Measurements from ENCODE around the gene ATP8A2. TPM values are rescaled to one million over a fixed set of nuclear protein-coding genes. Genes with fewer than 3 reads are reported as not detected.
"Not testable (repeated sequence)": the region's sequence is repeated elsewhere in the genome, so short reads cannot be mapped to it uniquely, and the experiment has no call there.

ATP8A2 gene
- total RNA-seq, 1 donor from 2014 or later, result 47.3 TPM

- no peak for DNase-seq
These were observed 397.1 kb downstream of the ATP8A2 start for GRCh38 chr13:25768838-25769237.

DNA sequence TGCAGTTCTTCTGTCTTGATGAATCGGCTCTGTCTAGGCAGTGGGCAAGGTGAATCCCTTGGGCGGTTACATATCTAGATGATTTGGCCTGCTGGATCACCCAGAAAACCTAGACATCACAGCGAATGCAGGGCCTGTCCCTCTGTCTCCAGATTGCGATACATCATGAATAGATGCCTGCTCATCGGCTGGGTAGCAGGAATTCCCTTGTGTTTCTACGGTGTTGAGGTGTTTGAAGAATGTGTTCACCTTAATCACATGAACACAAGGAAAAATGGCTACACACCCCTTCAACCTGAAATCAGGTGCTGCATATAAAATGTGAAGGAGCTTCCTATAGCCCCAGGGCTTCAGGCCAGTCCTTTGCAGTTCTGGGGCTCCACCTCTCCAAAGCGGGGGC is 398.8 kb downstream of the ATP8A2 start:
- no peak for DNase-seq

DNA sequence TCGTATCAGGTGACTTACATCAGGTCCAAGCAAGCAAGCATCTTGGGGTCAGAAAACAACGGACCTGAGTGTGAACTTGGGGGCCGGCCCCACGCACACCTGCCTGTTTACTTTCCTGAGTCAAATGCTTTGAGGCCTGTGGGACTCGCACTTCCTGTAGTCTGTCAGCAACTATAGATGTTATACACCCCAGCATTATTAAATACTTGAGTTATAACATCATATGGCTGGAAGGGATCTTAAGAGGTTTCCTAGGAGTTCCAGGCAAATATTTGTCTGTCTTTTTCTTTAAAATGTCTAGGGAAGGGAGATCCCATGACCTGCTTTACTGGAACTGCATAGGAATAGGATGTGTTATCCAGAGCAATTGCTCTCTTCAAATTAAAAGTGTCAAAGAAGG is 399.4 kb downstream of the ATP8A2 start:
- DNase-seq, result no peak

DNA sequence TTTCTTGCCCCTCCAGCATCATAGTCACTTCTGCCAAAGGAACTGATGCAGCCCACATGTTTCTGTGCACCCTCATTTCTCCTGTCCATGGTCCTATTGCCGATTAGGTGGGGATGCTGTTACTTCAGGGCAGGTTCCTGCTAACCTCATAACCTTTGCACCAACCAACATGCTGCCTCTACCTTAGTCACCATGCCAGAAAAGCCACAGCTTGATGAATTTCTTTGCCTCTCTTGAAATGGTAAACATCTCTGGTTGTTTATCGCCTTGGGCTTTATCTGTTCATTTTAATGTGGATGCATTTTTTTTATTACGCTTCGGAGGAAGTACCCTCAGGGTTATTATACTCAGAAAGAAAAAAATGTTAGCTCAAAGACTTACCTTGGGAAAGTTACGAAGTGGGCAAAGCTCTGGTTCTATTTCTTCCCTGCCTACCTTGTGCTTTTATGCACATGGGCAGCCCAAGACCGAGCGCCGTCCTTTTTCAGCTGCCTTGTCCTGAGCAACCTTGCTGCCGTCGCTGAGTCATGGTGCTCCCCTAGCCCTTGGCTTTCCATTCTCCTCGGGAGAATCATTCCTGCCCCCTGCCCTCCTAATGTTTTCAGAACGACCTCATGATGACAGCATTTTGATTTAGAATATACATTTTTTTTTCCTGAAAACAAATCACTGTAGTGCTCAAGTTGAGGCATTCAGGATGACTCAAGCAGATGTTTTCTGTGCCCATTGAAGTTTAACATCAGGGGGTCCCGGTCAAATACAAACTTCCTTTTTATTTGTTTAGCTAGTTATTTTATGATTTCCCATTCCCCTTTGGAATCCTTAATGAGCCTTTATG is 400.1 kb downstream of the ATP8A2 start:
- DNase-seq, result no peak

- DNase-seq, result not testable (repeated sequence)
These were observed 400.8 kb downstream of the ATP8A2 start for GRCh38 chr13:25772534-25772933.

GRCh38 chr13:25774056-25774455 is 402.3 kb downstream of the ATP8A2 start:
- not testable (repeated sequence) for DNase-seq

- no peak for DNase-seq
These were observed 403.5 kb downstream of the ATP8A2 start for GRCh38 chr13:25775275-25775674.

GRCh38 chr13:25775986-25776385 is 404.2 kb downstream of the ATP8A2 start:
- no peak for DNase-seq

GRCh38 chr13:25776722-25777121 is 404.9 kb downstream of the ATP8A2 start:
- DNase-seq, result no peak

DNA sequence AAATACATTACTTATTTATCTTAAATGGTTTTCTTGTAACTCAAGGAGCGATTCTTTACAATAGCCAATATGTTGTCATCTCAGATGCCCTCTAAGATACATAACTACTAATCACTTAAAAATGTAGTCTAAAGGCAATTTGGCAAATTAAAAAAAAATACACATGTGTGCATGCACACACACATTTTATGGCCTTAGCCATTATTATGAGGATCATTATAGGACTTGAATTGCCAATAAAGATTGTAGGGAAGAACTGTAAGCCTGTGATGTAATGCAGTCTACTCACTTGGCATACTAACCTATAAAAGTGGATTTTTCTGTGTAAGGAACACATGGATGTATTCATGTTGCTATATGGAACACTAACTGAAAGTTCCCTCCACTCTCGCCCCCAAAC is 405.7 kb downstream of the ATP8A2 start:
- DNase-seq, result no peak

DNA sequence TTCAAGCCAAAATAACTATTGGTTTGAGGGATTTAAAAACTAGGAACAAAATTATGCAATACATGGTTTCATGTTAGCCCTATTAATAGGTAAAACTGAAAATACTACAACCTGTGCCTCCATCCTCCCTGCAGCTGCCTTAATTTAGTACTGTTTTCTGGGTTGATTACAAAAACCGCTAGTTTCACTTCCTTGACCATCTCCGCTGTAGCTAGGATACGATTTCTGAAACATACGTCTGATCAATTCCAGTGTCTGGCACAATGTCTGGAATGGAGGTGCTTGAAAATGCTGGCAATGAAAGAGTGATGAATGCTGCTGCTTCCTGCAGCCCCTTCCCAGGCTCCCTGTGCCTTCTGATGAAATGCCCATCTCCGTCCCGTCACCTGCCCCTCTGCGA is 406.6 kb downstream of the ATP8A2 start:
- no peak for DNase-seq

- DNase-seq, result no peak
These were observed 407.1 kb downstream of the ATP8A2 start for GRCh38 chr13:25778808-25779305.

GRCh38 chr13:25783076-25783475 is 411.3 kb downstream of the ATP8A2 start:
- no peak for DNase-seq

GRCh38 chr13:25783601-25784024 is 411.8 kb downstream of the ATP8A2 start:
- no peak for DNase-seq

- no peak for DNase-seq
These were observed 412.3 kb downstream of the ATP8A2 start for GRCh38 chr13:25784119-25784518.

- DNase-seq, result not testable (repeated sequence)
These were observed 418.4 kb downstream of the ATP8A2 start for GRCh38 chr13:25790137-25790536.

GRCh38 chr13:25795277-25795676 is 423.5 kb downstream of the ATP8A2 start:
- DNase-seq, result no peak

- DNase-seq, result no peak
These were observed 424.7 kb downstream of the ATP8A2 start for GRCh38 chr13:25796474-25796873.

- no peak for DNase-seq
These were observed 427.2 kb downstream of the ATP8A2 start for GRCh38 chr13:25798998-25799397.

GRCh38 chr13:25800523-25800922 is 428.7 kb downstream of the ATP8A2 start:
- DNase-seq, result no peak

GRCh38 chr13:25802579-25802978 is 430.8 kb downstream of the ATP8A2 start:
- no peak for DNase-seq

DNA sequence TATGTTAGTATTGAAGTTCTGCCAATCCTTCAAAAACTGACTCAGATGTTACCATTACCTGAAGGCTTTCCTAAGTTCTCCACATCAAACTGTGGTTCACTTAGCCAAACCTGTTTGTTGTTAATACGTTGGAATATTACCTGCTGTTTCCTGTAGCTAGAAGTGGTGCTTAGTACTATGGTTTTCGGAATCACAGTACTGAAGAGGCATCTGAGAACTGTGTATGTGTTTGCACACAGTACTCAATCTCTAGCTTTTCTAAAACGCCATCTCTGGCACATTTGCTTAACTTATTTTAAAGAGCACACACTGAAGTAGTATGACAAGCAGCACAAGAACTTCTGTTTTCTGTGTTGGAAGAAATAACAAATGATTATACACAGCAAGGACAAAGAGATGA is 431.9 kb downstream of the ATP8A2 start:
- no peak for DNase-seq

DNA sequence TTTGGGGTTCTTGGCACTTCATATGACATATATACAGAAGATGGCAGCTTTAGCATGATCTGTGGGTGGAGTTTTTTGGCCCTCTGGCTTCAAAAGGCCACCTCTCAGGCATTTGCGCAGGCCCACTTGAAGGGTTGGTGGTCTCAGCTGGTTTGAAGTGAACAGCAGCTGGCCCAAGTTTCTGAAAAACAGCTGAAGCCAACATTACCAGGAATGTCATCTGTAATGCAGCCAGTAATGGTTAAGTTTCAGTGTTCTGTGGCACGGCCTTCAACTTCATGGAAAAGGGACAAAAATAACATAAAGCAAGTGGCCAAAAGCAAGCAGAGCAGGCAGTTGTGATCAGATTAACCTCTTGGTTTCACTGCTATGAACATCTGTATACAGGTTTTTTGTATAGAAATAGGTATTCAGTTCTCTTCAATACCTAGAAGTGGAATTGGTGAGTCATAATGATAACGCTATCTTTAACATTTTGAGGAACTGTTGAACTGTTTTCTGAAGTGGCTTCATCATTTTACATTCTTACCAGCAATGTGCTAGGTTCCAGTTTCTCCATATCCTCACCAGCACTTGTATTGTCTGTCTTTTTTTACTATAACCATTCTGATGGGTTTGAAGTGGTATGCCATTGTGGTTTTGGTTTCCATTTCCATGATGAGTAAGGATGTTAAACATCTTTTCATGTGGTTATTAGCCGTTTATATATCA is 434.6 kb downstream of the ATP8A2 start:
- DNase-seq, result no peak

GRCh38 chr13:25807562-25807961 is 435.8 kb downstream of the ATP8A2 start:
- no peak for DNase-seq
